ENCODE data around the gene WFDC10A.
"Not testable (repeated sequence)": the region's sequence is repeated elsewhere in the genome, so short reads cannot be mapped to it uniquely, and the experiment has no call there.

Gene WFDC10A

DNA sequence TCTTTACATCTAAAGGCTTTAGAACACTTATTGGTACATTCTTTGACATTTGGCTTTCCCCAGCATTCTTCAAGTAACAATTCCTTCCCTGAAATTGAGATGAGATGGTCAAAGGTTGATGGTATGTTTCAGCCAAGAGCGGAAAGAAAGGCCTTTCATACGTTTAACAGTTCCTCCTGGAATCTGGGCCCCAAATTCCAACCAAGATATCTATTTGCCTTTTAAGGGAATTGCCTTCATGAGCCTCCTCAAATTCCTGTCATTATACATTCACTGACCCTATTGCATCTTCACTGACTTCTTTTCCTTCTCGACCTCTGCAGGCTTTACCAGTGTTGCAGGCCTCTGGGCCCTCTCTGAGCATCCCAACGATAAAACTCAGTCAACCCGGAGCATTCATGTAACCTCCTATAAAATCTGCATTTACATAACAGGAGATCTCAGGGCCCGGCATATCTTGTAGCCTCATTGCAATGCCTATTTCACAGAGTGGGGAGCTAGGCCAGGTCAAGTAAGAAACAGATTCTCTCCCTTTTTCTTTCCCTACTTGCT is 19.8 kb downstream of the WFDC10A start:
- DNase-seq, result no peak

DNA sequence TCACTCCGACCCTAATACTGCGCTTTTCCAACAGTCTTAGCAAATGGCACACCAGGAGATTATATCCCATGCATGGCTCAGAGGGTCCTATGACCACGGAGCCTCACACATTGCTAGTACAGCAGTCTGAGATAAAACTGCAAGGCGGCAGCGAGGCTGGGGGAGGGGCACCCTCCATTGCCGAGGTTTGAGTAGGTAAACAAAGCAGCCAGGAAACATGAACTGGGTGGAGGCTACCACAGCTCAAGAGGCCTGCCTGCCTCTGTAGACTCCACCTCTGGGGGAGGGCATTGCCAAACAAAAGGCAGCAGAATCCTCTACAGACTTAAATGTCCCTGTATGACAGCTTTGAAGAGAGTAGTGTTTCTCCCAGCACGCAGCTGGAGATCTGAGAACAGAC is 22.2 kb downstream of the WFDC10A start:
- not testable (repeated sequence) for DNase-seq

DNA sequence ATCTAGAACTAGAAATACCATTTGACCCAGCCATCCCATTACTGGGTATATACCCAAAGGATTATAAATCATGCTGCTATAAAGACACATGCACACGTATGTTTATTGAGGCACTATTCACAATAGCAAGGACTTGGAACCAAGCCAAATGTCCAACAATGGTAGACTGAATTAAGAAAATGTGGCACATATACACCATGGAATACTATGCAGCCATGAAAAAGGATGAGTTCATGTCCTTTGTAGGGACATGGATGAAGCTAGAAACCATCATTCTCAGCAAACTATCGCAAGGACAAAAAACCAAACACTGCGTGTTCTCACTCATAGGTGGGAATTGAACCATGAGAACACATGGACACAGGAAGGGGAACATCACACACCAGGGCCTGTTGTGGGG is 27.5 kb downstream of the WFDC10A start:
- not testable (repeated sequence) for DNase-seq

DNA sequence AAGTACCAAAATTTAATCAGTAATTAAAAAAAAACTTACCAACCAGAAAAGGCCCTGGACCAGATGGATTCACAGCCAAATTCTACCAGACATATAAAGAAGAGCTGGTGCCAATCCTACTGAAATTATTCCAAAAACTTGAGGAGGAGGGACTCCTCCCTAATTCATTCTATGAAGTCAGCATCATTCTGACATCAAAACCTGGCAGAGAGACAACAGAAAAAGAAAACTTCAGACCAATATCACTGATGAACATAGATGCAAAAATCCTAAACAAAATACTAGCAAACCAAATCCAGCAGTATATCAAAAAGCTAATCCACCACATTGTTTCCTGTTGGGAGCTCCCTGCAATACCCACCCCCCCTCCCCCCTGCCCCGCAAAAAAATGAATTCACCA is 40.6 kb downstream of the WFDC10A start, which contains the start of gene WFDC11:
Gene WFDC11, minus strand, starts transcription at position 101 of the 400 bp plus-strand sequence. CDS start 19,639 bp downstream, outside the sequence.
- no peak for DNase-seq

DNA sequence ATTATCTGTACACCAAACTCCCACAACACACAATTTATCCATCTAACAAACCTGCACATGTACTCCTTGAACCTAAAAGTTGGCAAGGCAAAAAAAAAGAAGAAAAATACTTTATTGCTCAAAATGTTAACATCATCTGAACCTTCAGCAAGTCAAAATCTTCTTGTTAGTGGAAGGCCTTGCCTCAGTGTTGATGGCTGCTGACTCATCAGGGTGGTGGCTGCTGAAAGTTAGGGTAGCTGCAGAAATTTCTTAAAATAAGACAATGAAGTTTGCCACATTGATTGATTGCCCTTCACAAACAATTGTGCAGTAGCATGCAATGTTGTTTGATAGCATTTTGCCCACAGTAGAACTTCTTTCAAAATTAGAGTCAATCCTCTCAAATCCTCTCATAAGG is 43.2 kb downstream of the WFDC10A start:
- no peak for DNase-seq

DNA sequence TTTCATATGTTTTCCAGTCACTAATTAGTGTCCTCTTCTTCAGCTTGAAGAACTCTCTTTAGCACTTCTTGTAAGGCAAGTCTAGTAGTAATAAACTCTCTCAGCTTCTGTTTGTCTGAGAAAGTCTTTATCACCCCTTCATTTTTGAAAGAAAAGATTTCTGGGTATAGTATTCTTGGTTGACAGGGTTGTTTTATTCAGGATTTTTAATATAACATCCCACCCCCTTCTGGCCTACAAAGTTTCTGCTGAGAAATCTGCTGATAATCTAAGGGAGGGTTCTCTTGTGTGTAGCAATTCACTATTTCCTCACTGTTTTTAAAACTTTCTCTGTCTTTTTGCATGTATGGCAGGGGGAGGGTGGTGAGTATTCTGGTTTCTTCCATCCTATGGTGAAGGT is 50.1 kb downstream of the WFDC10A start:
- no peak for DNase-seq

All from activated CD4-positive, CD25-positive, alpha-beta regulatory T cell treated with anti-CD3 and anti-CD28 coated beads, Interleukin-2, amount 50 U/mL, for 72 hours (primary cell).